Loucy (cell line): ENCODE results near the gene MYBPC2.

Source experiments
- H2AFZ ChIP-seq: fragments of 200-600 bp; sonication (generic); 2 replicates; pipeline ENCODE4 v1.6.0; 2016; ENCODE audit warnings: antibody characterized with exemption, mild to moderate bottlenecking, low read length, moderate library complexity
- H3F3A ChIP-seq: fragments of 200-600 bp; 2 replicates; pipeline ENCODE4 v1.6.0; 2016; ENCODE audit warnings: antibody characterized with exemption, low read depth, mild to moderate bottlenecking
- H3K27me3 ChIP-seq: fragments of 200-600 bp; sonication (generic); 2 replicates; pipeline ENCODE4 v1.6.1; 2014; ENCODE audit warnings: low read length, mild to moderate bottlenecking; ENCODE audit not compliant: insufficient read depth, poor library complexity, severe bottlenecking
- H3K36me3 ChIP-seq: fragments of 200-600 bp; sonication (generic); 2 replicates; pipeline ENCODE4 v1.6.1; 2016; ENCODE audit warnings: low read length; ENCODE audit not compliant: insufficient read depth
- H3K4me1 ChIP-seq: fragments of 200-600 bp; sonication (generic); 2 replicates; pipeline ENCODE4 v1.5.1; 2014; ENCODE audit warnings: low read length, mild to moderate bottlenecking; ENCODE audit not compliant: insufficient read depth, poor library complexity, severe bottlenecking
- H3K4me2 ChIP-seq: fragments of 200-600 bp; sonication (generic); 2 replicates; pipeline ENCODE4 v1.6.0; 2014; ENCODE audit warnings: antibody characterized with exemption, low read length, low read depth, mild to moderate bottlenecking; ENCODE audit not compliant: poor library complexity, severe bottlenecking
- H3K4me3 ChIP-seq: fragments of 200-600 bp; sonication (generic); 2 replicates; pipeline ENCODE4 v1.5.1; 2014; ENCODE audit warnings: low read length, mild to moderate bottlenecking, mixed read lengths; ENCODE audit not compliant: poor library complexity, severe bottlenecking
- H3K79me2 ChIP-seq: fragments of 200-600 bp; sonication (generic); 2 replicates; pipeline ENCODE4 v1.6.1; 2014; ENCODE audit warnings: low read length; ENCODE audit not compliant: insufficient read depth
- H3K9ac ChIP-seq: fragments of 200-600 bp; sonication (generic); 2 replicates; pipeline ENCODE4 v1.6.0; 2014; ENCODE audit warnings: mild to moderate bottlenecking, low read depth, low read length, moderate library complexity; ENCODE audit not compliant: poor library complexity, severe bottlenecking
- H3K9me2 ChIP-seq: fragments of 200-600 bp; sonication (generic); replicated peaks from 2 replicates; pipeline ENCODE4 v1.6.1; 2016; ENCODE audit warnings: low read depth, low read length, mixed read lengths
- H3K9me3 ChIP-seq: fragments of 200-600 bp; sonication (generic); 2 replicates; pipeline ENCODE4 v1.6.1; 2014; ENCODE audit warnings: mild to moderate bottlenecking, antibody characterized with exemption, low read length, low read depth; ENCODE audit not compliant: insufficient read depth
- H4K20me1 ChIP-seq: fragments of 200-600 bp; sonication (generic); 2 replicates; pipeline ENCODE4 v1.6.0; 2014; ENCODE audit warnings: antibody characterized with exemption, low read length, mild to moderate bottlenecking; ENCODE audit not compliant: insufficient read depth, poor library complexity, severe bottlenecking
- EZH2phosphoT487 ChIP-seq: fragments of 200-600 bp; IDR thresholded peaks from 2 replicates; pipeline ENCODE4 v1.6.1; 2018; ENCODE audit warnings: antibody characterized with exemption, mild to moderate bottlenecking, moderate library complexity, borderline replicate concordance
- TF ChIP-seq, protein P1 (sequence below): fragments of 200-600 bp; sonication (generic); conservative IDR thresholded peaks from 2 replicates; pipeline ENCODE4 v1.5.1; 2014; ENCODE audit warnings: mild to moderate bottlenecking, antibody characterized with exemption, low read length

Gene MYBPC2

DNA sequence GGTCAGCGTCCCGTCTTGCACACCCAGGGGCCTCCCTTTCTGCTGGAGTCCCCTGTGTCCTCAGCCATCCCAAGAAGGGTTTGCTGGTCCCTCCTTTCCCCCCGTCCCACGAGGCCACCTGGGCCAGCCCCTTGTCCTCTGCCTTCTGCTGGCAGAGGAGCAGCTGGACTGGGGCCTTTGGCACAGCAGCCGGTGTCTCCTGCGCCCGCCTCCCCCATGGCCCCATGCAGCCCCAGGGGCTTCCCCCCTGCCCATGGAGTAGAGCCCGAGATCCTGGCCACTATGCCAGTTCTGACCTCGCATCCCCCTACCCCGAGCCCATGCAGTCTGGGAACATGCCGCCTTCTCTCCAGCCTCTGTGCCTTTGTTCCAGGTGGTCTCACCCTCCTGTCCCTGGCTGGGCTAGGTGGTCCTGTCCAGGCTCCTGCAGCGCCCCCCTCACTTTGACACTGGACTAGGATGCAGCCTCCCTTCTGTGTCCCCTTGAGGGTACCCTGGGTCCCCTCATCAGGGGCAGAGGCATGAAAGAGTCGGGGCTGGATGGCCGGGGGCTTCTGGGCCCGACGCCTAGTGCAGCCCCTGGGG, 49.7 kb downstream of the MYBPC2 start:
- no peak overlapping the region for H2AFZ ChIP-seq
- H3K79me2 ChIP-seq = no peaks in the 10 kb centered on the region
- H3K36me3 ChIP-seq = no peaks in the 10 kb centered on the region
- H3K4me3 ChIP-seq = no peak overlapping the region
- H3F3A ChIP-seq = no peaks in the 10 kb centered on the region
- H3K9ac ChIP-seq = no peak overlapping the region
- no peaks in the 10 kb centered on the region for H3K4me1 ChIP-seq
- no peaks in the 10 kb centered on the region for H4K20me1 ChIP-seq
- H3K9me2 ChIP-seq = no peaks in the 10 kb centered on the region
- TF ChIP-seq, protein P1, sequence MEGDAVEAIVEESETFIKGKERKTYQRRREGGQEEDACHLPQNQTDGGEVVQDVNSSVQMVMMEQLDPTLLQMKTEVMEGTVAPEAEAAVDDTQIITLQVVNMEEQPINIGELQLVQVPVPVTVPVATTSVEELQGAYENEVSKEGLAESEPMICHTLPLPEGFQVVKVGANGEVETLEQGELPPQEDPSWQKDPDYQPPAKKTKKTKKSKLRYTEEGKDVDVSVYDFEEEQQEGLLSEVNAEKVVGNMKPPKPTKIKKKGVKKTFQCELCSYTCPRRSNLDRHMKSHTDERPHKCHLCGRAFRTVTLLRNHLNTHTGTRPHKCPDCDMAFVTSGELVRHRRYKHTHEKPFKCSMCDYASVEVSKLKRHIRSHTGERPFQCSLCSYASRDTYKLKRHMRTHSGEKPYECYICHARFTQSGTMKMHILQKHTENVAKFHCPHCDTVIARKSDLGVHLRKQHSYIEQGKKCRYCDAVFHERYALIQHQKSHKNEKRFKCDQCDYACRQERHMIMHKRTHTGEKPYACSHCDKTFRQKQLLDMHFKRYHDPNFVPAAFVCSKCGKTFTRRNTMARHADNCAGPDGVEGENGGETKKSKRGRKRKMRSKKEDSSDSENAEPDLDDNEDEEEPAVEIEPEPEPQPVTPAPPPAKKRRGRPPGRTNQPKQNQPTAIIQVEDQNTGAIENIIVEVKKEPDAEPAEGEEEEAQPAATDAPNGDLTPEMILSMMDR = no peak
- TF ChIP-seq EZH2phosphoT487 = no peak
- H3K4me2 ChIP-seq = no peak overlapping the region
- H3K27me3 ChIP-seq = no peaks in the 10 kb centered on the region
- H3K9me3 ChIP-seq = no peaks in the 10 kb centered on the region; the same call in 1 of the 2 replicates

DNA sequence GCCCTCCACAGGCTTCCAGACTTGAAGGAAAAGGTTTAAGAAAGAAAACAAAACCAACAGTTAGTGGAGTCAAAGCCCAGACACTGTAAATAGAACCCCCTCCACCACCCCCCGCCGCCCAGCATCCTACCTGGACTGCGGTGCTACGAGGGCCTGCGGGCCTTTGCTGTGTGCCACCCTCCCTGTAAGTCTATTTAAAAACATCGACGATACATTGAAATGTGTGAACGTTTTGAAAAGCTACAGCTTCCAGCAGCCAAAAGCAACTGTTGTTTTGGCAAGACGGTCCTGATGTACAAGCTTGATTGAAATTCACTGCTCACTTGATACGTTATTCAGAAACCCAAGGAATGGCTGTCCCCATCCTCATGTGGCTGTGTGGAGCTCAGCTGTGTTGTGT, 50.2 kb downstream of the MYBPC2 start:
- Histone ChIP-seq H3K4me2 (no peak overlapping the region), H3K9ac (no peak overlapping the region), H3K36me3 (no peaks in the 10 kb centered on the region), H3F3A (no peaks in the 10 kb centered on the region), H3K4me1 (no peaks in the 10 kb centered on the region), H3K4me3 (no peak overlapping the region), H3K79me2 (no peaks in the 10 kb centered on the region), H3K9me3 (no peaks in the 10 kb centered on the region; the same call in 1 of the 2 replicates), H3K9me2 (no peaks in the 10 kb centered on the region), H4K20me1 (no peaks in the 10 kb centered on the region), H2AFZ (no peak overlapping the region), H3K27me3 (no peaks in the 10 kb centered on the region)
- no peak for TF ChIP-seq EZH2phosphoT487
- TF ChIP-seq, protein P1 = no peak

DNA sequence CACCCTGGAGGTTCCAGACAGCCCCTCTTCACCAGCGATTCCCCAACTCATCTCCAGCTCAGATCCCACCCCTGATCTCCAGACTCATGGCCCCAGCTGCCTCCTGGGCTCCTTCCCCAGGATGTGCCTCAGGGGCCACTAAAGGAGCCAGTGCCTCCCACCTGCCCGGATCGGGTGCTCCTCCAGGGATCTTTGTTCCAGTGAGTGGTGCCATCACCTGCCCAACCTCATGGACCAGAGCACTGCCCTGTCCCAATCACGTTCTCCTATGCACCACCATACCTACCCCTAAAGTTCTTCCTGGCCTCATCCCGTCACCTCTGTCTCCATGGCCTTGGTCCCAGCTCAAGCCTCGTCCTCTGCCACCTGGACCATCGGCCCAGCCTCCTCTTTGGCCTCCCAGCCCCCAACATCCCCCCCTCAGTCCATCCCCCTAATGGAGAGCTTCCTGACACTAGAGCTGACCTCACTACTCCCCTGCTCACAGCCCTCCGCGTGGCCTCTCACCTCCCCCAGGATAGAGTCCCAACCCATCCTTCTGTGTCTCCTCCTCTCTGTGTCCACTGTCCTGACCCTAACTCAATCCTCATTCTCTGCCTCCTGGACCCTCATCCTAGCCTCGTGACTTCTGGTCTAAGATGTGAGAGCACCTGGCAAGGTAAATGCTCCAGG, 52.7 kb downstream of the MYBPC2 start:
- no peaks in the 10 kb centered on the region for H3K27me3 ChIP-seq
- H3K4me3 ChIP-seq = no peak overlapping the region
- H3K4me1 ChIP-seq = no peaks in the 10 kb centered on the region
- no peaks in the 10 kb centered on the region for H3F3A ChIP-seq
- H3K9ac ChIP-seq = no peak overlapping the region
- TF ChIP-seq, protein P1 = no peak
- no peak for TF ChIP-seq EZH2phosphoT487
- H2AFZ ChIP-seq = no peak overlapping the region
- no peaks in the 10 kb centered on the region for H4K20me1 ChIP-seq
- no peaks in the 10 kb centered on the region for H3K9me2 ChIP-seq
- no peaks in the 10 kb centered on the region; the same call in 1 of the 2 replicates for H3K9me3 ChIP-seq
- H3K4me2 ChIP-seq = no peak overlapping the region
- no peaks in the 10 kb centered on the region for H3K79me2 ChIP-seq
- H3K36me3 ChIP-seq = no peaks in the 10 kb centered on the region
